GM19463 (cell line): ENCODE results near the gene TMEM270.
"Not testable (repeated sequence)": the region's sequence is repeated elsewhere in the genome, so short reads cannot be mapped to it uniquely, and the experiment has no call there.

Experiments
- ATAC-seq: cut with Tn5 transposase; IDR thresholded peaks from one replicate; pipeline ENCODE4 v1.9.1; 2021; ENCODE audit warnings: mild to moderate bottlenecking, moderate library complexity; ENCODE audit not compliant: unreplicated experiment

Gene TMEM270

DNA sequence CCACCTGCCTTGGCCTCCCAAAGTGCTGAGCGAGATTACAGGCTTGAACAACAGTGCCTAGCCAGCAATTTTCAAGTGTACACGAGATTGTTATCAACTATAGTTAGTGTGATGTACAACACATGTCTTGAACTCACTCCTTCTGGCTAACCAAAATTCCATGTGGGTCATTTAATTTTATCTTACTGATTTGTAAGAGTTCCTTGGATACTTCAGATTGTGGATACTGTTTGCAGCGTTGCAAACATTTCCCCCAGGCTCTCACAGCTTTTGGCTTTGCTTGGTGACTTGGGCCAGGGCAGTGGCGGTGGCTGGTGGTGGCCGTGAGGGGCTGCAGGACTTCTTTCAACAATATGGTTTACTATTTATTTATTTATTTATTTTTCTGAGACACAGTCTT lies 8.5 kb upstream of the TMEM270 start:
- ATAC-seq = no peak

DNA sequence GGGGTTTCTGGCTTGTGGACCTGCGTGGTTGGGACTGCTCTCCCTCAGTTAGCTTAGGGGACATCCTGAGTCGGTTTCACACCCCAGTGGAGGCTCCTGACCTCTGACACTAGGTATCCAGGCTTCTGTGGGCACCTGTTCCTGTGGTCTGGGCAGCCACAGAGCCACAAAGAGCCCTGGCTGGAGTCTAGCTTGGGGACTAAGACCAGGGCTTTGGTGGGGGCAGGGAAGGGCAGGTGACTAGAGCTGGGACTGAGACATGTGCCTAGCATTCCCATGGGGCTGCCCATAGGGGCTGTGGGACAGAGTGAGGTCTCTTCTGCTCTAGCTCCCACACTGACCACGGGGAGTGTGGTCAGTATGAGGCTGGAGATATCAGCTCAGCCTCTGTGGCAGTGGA lies 4.0 kb upstream of the TMEM270 start:
- no peak for ATAC-seq

DNA sequence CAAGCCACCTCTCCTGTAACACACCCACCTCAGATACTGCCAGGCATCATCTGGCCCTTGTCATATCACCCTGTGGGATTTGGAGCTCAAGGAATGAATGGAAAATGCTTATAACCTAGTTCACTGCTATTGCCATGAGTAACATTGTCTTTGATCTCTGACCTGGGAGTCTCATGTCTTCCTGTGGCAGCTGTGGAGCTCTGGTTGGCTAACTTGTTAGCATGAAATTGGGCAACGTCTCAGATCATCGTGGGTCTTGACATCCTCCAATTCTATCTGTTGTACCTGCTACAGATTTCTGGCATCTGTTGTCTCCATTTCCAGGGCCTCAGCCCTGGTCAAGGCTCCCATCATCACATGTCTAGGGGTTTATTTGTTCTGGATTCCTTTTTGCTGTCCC lies 2.2 kb upstream of the TMEM270 start:
- ATAC-seq = no peak

DNA sequence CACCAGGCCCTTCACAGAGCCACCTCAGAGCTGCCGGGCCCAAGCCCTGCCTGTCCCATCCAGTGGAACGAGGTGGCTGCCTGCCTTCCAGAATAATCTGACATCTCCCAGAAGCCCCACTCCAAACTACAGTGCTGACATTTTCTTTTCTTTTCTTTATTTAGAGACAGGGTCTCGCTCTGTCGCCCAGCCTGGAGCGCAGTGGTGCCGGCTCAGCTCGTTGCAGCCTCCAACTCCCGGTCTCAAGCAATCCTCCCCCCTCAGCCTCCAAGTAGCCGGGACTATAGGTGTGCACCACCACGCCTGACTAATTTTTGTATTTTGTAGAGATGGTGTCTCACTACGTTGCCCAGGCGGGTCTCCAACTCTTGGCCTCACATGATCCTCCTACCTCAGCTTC lies 346 bp downstream of the TMEM270 start:
- no peak for ATAC-seq

DNA sequence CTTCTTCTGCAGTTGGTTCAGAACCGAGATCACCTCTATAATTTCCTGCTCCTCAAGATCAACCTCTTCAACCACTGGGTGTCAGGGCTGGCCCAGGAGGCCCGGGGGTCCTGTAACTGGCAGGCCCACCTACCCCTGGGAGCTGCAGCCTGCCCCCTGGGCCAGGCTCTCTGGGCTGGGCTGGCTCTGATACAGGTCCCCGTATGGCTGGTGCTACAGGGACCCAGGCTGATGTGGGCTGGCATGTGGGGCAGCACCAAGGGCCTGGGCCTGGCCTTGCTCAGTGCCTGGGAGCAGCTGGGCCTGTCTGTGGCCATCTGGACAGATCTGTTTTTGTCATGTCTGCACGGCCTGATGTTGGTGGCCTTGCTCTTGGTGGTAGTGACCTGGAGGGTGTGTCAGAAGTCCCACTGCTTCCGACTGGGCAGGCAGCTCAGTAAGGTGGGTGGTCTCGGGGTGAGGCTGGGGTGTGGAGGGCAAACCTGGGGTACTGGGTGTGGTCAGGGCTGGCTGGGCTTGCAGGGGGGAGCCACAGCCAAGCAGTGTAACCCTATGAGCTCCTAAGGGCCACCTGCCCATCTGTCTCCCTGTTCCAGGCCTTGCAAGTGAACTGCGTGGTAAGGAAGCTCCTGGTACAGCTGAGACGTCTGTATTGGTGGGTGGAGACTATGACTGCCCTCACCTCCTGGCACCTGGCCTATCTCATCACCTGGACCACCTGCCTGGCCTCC lies 4.2 kb downstream of the TMEM270 start:
- no peak for ATAC-seq

DNA sequence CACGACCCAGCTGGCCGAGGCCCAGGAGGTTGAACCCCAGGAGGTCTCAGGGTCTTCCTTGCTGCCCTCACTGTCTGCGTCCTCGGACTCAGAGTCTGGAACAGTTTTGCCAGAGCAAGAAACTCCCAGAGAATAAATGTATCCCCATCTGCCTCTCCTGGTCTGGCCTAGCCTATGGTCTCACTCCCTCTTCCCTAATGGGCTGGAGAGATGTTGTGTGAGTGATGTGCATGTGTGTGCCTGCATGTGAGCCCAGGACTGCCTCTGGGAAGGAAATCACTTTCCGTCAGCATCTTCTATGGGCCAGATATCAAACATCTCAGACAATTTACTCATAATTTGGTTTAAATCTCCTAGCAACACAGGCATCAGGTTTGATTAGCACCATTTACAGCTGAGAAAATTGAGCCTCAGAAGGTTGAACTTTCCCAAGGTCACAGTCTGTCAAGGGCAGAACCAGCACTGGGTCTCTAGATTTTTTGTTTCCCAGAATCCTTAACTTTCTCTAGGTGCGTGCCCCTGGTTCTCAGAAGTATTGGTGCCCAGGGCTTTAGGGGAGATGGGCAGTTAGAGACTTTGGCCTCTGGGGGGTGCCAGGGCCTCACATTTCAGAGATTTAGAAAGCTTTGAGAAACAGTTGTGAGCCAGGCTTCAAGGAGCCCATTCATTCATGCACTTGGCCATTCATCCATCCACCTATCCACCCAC lies 4.9 kb downstream of the TMEM270 start:
- no peak for ATAC-seq

DNA sequence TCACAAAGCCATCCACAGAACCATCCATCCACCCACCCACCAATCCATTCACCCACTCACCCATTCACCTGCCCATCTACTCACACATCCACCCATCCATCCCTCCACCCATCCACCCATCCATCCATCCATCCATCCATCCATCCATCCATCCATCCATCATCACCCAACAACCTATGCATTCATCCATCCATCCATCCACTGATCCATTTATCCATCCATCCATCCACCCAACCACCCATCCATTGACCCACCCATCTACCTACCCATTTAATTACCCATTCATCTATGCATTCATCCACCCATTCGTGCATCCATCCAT lies 5.4 kb downstream of the TMEM270 start:
- no peak for ATAC-seq

DNA sequence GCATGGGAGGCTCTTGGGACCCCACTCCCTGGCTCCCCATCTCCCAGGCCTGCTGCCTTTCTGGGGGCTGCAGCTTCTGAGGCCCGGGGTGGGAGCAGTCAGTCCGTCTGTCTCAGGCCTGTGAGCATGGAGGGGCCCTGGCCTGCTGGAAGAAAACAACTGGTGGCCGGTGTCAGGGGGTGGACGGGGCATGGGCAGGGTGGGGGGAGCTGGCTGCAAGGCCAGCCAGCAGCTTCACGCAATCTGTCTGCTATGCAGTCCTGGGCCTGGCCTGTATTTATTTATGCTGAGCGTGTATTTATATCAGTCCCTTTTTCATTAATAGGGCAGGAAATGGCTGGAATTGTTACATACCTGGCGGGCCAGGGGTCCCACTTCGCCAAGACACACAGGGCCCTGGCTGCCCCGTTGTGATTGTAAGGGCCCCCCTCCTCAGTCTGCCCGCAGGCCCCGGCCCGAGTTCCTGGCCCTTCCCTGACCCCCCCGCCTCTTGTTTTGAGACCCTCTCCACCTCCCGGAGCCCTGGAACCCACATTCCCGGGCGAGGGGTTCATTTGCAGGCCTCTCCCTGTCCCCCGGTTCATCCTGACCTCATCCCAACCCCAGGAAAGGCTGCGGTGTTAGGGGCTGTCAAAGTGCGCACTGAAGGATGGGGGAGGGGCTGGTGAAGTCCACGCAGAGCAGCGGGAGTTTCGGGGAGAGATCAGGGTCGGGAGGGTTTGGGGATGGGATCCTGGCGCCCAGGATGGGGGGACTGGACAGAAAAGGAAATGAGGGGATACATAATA lies 8.2 kb downstream of the TMEM270 start:
- no peak for ATAC-seq

DNA sequence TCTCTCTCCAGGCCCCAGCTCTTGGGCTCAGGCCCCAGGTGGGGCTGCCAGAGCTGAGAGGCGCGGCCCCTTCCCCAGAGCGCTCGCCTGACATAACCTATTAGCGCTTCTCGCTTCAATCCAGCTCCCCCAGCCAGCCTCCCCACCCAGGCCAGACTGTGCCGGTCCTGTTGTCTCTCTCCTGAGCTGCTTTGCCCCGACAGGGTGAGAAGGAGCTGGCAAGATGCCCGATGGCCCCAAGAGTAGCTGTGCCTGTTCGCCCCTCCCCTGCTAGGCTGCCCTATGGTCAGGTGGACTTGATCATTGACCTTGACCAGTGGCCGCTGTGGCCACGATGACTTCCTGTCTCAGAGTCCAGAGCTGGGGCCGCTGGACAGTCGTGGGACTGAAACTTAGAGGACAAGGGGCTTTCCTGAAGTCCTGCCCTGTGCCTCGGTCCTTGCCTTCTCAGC lies 9.1 kb downstream of the TMEM270 start:
- ATAC-seq = no peak

DNA sequence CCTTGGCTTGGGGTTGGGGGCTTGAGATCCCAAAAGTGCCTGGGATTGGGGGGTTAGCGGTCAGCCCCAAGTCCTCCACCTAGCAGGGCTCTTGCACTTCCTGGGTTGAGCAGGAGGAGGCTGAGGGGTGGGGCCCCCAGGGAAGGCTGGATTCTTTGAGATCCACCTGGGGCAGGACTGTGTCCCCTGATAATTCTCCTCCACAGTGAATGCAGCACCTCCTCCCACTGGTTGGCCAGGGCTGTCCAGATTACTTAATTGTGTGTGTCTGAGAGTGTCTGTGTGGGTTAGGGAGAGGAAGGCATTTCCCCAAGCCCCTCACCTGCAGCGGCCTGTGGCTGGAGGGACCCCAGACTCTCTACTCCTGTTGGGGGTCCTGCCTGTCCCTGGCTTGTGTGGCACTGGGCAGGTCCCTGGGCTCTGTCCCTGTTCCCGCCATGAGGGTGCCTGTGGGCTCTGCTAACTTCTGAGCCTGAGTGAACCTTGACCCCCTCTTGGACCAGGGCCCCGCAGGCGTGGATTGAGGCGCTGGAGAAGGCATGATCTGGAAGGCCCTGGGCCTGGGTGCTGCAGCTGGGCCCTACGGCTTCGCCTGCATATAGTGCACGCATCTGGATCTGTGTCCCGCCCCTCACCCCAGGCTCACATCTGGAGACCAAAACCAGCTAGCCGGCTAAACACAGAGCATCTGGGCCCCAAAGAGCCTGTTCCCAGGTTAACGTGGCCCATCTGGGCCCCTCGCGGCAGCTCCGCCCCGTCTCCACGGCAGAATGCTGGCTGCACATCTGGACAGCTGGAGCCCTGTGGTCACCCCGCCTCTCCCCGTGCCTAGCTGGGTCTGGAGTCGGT lies 10.4 kb downstream of the TMEM270 start:
- ATAC-seq = no peak

DNA sequence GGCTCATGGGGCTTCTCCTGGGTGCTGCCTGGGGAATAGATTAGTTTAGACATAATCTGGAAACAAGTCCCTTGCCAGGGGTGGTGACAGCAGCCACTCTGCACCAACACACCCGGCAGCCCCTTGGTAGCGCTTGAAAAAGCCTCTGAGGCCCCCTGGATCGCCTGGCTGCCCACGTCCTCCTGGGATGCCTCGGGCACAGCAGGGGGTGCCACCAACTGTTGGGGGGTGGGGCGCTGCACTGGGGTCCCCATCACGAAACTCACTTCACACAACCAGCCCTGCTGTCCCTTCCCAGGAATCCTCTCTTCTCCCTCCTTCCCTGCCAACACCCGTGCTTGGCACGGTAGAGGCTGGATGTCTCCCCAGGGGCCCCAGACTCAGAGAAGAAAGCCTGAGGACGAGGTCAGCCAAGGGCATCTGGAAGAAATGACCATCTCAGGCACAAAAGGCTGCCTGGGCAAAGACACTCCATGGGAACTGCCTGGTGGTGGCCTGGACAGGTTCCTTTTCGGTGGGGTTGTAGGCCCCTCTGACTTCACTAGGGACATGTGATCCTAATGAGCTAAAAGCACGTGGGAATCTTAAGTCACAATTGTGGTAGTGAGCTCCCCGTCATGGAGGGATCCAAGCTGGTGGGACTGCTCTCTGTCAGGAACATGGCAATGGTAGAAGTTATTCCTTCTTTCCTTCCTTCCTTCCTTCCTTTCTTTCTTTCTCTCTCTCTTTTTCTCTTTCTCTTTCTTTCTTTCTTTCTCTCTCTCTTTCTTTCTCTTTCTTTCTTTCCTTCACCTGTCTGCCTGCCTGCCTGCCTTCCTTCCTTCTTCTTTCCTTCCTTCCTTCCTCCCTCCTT lies 11.3 kb downstream of the TMEM270 start:
- no peak for ATAC-seq

DNA sequence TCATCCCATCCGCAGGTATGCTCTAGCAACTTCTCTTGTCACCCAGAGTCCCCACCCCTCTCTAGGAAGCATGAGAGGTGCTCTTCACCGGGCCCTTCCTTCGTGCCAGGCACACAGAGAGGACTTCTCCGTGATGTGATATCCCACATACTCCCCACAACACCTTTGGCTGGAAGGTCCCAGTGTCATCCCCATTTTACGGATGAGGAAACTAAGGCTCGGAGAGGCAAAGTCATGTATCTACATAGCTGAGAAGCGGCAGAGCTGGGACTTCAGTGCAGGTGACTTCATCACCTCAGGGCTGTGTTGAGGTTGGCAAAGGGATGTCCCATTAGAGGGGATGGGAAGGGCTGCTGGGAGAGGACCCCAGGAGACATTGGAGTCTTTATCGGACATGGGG lies 15.4 kb downstream of the TMEM270 start:
- ATAC-seq = no peak

DNA sequence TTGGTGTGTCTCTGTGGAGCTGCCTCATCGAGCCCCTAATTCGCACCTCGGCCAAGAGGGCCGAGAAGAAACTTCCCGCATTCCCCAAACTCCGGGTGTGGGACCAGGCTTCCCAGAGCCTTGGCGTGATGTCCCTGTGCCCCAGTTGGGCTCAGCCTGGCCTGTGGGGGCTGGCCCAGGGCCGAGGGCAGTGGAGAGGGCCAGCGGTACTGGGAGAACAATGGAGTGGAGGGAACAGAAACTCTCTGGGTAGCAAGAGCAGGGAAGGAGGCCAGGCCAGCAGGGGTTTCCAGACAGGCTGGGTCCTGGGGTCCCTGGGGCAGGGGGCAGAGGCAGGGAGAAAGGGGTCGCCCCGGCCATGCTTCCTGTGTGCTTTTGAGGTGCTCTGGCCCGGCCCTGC lies 16.0 kb downstream of the TMEM270 start:
- ATAC-seq = no peak

DNA sequence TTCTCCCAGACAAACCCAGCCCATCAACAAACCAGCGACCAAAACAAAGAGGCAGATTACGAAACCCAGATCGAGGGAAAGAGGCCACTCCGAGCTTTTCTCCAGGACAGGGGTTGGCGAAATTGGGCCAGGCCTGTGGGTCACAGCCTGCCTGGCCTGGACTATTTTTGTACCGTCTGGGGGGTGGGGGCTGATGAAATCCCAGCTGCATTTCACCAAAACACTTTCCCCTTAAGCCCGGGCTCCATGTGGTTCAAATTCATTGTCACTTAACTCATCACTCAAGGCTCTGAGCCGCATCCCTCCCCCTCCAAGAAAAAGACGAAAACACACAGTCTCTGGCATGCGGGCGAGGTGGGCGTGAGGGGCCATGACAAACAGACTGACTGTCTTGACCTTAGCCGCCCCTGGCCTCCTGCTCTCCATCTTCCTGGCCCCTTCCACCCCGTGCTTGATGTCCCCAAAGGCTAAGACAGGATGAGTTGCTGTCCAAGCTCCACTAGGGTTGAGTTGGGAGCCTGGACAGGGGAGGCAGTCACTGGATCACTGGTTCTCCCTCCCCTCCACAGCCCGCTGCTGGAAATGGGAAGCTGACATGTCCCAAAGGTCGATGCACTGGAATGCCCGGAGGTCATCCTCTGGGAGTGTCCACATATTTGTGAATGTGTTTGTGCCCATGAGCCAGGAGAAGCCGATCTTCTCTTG lies 19.2 kb downstream of the TMEM270 start:
- ATAC-seq = no peak

DNA sequence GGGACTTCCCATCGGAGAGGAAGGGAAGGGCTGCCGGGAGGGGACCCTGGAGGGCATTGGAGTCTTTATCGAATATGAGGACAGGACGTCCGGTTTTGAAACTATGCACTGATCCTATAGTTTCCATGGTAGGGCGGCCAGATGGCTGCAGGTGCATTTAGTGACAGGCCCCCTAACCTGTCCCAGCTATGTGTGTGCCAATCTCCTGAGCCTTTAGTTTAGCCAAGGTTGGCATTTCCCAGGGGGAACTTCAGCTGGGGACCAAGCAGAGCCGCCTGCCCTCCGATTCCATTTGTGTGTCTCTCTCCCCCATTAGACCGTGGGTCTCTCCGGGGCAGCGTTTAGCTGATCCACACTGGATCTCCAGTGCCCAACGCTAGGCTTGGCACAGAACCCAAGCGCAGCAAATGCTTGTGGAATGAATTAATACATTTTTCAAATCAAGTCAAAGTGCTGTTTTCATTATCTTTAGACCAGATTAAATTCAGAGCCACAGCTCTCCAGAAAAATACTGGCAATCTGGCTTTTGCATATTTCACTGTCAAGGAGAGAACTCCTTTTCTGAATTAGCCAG lies 19.9 kb downstream of the TMEM270 start:
- no peak for ATAC-seq

DNA sequence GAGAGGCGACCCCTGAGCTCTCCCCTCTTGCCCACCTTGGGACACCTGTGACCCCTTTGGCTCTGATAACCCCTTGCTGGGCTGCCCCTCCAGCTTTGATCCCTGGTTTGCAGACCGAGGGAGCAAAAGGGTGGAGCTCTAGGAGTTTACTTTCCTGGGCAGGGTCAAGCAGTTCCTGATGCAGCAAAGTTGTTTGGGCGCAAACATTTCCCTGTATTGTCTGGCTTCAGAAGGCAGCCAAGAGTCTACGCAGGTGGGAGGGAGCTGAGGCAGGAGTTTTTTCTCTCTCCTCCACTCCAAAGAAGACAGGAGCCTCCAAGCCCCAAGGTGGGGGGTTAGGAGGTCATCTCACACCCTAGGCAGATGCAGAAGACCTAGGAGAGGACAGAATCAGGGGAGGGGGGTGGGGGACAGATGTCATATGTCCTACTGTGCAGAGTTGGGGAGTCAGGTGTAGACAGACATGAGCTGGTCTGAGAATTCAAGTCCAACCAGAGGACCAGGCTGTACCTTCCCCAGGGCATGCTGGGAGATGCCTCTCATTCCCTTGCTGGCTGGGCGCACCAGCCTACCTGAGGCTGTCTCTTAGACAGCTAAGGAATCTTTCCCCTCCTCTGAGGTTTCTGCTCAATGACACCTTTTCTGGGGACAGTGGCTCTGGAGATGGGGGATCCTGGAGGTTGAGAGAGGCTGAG lies 20.5 kb downstream of the TMEM270 start:
- ATAC-seq = no peak

DNA sequence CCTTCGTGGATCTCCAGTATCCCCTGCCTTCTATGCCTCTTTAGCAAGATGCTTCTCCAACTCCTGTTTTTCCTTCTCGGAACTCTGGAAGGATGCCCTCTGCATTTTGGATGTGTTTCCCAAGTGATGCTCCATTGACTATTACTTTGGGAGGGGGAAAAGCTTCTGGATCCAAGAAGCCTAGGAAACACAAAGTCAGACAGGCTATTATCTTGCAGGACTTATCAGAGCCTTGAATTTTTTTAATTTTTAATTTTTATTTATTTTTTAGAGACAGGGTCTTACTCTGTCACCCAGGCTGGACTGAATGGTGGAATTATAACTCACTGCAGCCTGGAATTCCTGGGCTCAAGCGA lies 21.1 kb downstream of the TMEM270 start:
- ATAC-seq = no peak

DNA sequence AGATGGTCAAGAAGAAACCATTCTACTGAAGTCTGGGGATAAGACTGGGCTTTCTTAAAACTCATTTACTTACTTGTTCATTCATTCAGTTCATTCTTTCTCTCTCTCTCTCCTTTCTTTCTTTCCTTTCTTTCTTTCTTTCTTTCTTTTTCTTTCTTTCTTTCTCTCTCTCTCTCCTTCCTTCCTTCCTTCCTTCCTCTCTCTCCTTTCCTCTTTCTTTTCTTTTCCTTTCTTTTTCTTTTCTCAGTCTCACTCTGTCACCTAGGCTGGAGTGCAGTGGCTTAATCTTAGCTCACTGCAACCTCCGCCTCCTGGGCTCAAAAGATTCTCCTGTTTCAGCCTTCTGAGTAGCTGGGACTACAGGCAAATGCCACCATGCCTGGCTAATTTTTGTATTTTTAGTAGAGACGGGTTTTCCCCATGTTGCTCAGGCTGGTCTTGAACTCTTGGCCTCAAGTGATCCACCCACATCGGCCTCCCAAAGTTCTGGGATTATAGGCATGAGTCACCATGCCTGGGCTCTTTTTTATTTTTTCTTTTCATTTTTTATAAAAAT lies 24.0 kb downstream of the TMEM270 start:
- ATAC-seq = not testable (repeated sequence)
